HG02571 (cell line): ENCODE data around the gene TMEM107.

Experiments
- ATAC-seq: cut with Tn5 transposase; IDR thresholded peaks from one replicate; pipeline ENCODE4 v1.9.1; 2021; ENCODE audit warnings: mild to moderate bottlenecking, moderate library complexity; ENCODE audit not compliant: unreplicated experiment

The TMEM107 gene

DNA sequence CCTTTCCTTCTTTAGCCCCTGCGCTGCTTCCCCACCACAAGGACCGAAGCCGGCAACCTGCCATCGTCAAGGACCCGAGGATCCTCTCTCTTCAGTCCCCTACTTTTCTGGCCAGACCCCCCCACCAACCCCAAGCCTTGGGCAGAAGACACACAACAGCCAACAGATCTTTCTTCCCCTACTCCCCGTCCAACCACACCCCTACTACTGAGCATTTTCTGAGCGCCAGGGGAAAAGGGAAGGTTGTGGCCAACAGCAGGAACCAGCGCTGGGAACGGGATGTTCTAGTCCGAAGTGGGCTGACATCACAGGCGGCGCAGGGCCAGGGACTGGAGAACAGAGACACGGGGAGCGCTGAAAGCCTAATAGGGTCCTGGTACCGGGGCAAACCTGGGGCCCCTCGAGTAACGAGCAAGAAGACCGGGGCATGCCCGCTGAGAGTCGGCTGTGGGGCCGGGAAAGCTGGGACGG is 24.5 kb downstream of the TMEM107 start:
- no peak for ATAC-seq

GRCh38 chr17:8151120-8151640 is 25.0 kb downstream of the TMEM107 start:
- ATAC-seq = peak; percentile 49

- ATAC-seq = no peak
These were observed 25.7 kb downstream of the TMEM107 start for GRCh38 chr17:8150194-8151119.

GRCh38 chr17:8149419-8150193 is 26.6 kb downstream of the TMEM107 start:
- no peak for ATAC-seq

GRCh38 chr17:8148560-8148959 is 27.6 kb downstream of the TMEM107 start:
- no peak for ATAC-seq

DNA sequence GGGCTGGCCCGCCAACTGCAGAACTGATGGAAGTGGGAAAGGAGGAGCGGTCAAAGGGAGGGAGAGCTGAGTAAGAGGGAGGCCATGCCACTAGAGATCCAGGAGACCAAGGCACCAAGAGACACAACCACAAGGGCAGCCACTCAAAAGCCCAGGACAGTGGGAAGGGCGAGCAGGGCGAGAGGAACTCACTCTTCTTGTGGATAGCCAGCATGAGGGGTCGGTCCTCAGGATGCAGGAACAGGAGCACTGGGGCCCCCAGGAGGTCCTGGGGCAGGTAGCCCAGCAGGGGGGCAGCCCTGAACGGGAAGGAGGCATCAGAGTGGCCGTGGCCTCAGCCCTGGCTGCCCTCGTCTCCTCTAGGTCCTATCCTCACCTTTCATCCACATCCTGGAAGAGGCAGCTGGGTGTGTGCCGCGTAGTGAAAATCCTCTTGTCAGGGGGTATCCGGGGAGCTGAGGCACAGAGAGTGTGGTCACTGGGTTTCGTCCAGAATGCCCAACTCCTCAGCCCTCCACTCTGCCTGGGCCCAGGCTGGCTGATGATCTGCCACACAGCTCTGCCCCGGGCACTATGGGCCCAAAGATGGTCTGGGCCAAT is 28.3 kb downstream of the TMEM107 start:
- no peak for ATAC-seq

DNA sequence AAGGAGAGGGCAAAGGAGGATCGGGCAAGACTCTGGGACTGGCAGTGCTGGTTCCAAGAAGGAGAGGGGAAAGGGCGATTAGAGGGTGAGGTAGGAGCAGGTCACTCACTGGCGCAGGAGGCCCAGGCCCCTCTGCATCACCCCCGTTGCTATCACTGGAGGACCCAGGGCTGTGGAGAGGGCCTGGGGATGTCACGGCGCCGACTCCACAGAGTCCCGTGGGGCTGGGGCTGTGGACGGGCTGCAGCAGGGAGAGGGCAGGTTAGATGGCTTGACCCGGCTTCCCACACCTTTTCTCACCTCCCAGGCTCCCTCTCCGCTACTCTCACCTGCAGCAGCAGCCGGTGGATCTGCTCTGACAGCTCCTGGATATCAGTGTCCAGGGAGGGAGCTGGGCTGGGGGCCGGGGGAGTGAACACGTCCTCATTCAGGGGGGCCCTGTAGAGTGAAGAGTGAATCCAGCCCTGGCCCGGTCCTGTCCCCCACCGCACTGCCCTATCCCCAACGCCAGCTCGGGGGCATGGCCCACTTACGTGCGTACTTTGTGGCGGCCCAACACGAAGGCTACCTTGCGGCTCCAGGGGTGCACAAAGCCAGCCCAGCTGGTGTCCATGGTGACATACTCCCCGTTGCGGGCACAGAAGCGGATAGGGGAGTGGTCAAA is 28.9 kb downstream of the TMEM107 start:
- no peak for ATAC-seq

DNA sequence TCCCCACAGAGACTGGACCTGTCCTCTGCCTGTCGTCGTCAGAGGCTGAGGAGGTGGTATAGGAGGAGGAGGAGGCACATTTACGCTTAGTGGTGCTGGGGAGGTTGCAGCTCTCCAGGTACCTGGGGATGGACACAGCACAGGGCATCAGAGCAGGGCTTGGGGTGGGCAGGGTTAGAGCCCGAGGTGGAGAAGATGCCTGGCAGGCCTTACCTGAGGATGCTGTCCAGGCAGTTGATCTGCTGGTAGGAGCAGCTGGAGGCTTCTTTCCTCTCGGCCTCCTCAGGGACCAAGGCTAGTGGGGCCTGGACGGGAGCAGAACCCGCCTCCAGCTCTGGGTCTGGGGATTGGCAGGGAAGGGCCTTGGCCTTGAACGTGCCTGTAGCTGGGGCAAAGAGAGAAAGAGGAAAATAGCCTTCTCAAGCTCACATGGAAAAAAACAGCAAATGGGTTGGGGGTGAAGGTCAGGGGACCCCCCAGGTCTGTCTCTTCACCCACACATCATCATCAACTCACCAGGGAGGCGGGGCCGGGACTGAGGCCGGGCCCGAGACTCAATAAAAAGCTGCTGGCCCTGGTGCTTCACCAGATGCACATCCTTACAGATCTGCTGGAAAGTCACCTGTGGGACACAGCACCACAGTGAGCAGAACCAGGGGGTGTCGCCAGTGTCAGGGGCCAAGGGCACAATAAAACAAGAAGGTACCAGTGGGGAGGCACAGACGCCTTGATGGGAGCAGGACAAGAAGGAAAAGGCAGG is 29.6 kb downstream of the TMEM107 start:
- ATAC-seq = no peak

DNA sequence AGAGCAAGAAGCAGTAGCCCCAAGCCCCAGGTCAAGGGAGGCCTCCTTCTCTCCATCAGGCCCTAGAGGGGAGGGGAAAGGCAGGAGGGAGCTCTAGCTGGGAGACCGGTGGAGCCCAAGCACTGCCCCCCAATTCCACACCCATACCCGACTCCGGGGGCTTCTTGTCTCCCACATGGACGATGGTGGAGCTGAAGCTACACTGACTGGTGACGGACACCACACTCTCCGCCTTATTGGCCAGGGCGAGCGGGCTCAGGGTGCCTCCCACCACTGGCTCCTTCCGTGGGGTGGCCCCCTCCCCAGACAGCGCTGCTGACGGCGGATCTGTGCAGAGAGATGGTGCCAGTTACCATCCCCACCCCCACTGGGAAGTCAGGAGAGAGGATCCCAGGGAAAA is 30.4 kb downstream of the TMEM107 start:
- ATAC-seq = no peak

DNA sequence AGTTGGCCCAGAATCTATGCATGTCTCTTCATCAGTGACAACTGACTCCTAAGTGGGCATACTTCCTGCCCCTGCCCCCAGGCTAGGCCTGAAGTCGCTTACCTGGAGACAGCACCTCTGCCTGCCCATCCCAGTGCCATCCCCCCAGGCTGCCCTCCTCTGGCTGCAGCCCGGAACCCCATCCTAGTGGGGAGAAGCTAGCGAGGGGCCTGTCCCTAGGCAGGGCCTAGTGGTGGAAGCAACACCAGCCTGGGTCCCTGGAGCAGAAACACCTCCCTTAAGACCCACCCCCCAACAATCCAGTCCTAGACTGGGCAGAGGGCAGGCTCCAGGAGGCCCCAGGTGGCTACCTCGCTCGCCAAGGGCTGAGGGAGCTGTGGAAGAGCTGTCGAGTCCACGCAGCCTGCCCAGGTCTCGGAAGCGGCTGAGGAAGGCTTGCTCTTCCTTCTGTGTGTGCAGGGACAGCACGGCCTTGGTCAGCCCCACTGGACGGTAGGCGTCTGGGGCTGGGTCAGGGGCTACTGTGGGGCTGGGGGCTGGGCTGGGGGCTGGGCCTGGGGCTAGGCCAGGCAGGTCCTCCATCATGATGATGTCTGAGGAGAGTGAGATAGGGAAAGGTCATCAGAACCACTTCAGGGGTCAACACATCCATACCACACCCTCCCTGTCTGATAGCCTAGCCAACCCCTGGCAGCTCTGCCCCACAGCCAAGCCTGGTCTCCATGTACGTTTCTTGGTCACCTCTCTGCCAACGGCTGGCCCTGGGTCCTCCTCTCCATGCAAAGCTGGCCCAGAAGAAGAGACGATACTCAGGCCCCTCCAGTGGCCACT is 31.6 kb downstream of the TMEM107 start:
- ATAC-seq = no peak

DNA sequence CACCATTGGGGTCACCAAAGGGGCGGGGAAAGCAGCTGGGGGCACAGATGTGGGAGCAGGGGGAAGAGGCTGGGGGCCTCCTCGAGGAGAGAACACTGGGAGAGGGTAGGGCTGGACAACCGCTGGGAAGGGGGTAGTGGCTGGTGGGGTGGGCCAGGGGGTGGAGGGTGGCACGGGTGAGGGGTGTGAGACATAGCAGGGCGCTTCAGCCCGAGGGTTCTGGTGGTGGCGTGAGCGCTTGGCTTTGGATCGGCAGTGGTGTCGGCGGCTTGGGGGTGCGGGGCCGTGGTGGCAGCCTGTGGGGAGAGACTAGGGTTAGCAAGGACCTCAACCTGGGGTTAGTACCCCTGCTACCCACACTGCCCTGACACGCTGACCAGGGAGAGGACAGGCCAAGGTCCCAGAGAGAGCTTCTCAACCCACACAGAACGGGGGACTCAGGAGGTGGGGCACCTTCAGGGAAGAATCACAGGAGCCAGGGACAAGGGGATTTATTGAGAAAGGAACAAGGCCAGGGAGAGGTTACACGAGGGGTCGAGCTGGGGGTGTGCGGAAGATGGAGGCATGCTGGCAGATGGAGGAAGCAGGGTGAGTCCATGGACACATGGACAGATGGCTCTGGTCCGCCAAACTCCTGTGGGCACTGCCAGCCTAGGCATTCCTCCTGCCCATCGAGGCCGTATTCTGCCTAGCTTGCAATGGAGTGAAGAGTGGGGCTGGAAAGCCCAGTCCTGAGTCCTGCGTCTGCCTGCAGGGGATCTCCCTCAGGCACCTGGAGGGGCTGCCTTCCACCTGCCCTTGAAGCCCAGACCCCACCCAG is 32.4 kb downstream of the TMEM107 start:
- no peak for ATAC-seq

- no peak for ATAC-seq
These were observed 33.1 kb downstream of the TMEM107 start for GRCh38 chr17:8142887-8143580.

DNA sequence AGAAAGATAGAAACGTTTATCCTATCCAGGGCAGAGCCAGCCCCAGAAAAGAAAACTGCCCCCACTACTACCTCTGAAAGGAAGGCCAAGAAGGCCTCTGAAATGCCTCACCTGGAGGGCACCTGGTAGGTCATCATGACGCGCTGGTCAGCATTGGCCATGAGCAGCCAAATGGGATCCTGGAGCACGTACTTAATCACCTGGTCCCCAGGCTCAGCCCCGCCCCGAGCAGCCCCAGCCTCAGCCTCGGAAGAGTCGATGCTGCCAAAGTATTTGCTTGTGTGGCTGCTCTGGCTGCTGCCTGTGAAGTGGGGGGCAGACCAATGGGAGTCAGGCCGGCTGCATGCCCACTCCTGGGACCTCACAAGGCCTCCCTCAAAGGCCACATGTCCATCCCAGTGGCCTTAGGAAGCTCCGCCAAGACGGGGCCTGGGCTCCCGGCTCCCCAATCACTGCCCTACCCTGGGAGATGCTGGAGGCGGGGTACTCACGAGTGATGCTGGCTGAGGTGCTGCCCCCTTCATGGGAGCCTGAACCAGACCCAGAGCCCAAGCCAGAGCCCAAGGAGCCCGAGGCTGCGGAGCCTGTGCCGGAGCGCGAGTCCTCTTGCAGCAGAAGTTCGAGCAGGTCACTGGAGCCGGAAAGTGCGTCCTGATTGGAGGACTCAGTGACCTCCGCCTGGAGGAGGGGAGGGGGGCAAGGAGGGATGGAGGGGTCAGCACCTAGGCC is 33.9 kb downstream of the TMEM107 start:
- ATAC-seq = no peak

GRCh38 chr17:8141741-8142140 is 34.4 kb downstream of the TMEM107 start:
- no peak for ATAC-seq

DNA sequence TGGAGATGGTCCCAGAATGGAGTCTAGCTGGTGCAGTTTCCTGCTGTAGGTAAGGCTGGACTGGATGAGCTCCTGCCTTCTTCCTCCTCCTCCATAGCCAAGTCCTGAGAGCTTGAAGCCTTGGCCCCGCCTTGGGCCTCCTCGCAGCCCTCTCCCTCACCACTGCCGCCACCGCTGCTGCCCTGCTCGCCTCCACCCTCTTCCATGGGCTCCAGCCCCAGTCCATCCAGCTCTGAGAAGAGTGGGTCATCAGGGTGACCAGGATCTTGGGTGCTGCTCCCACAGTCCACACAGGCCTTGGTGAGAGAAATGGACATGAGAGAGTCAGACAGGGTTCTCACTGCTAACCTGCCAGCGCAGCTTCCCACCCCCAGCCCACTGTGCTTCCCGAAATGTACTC is 35.1 kb downstream of the TMEM107 start:
- ATAC-seq = no peak

GRCh38 chr17:8140065-8141029 is 35.8 kb downstream of the TMEM107 start:
- no peak for ATAC-seq
